DOHH2 (cell line): ENCODE measurements around the gene BSN.

Experiments used
- EZH2phosphoT487 ChIP-seq: fragments of 200-600 bp; sonication (generic); IDR thresholded peaks from 2 replicates; pipeline ENCODE4 v1.6.1; 2017; ENCODE audit warnings: borderline replicate concordance, mild to moderate bottlenecking, antibody characterized with exemption, low read length, moderate library complexity, mixed read lengths
- TF ChIP-seq, protein P1 (sequence below): fragments of 200-600 bp; sonication (generic); IDR thresholded peaks from one replicate; pipeline ENCODE4 v1.5.1; 2014; ENCODE audit warnings: antibody characterized with exemption, mild to moderate bottlenecking, low read depth, low read length; ENCODE audit not compliant: poor library complexity, severe bottlenecking

DNA sequence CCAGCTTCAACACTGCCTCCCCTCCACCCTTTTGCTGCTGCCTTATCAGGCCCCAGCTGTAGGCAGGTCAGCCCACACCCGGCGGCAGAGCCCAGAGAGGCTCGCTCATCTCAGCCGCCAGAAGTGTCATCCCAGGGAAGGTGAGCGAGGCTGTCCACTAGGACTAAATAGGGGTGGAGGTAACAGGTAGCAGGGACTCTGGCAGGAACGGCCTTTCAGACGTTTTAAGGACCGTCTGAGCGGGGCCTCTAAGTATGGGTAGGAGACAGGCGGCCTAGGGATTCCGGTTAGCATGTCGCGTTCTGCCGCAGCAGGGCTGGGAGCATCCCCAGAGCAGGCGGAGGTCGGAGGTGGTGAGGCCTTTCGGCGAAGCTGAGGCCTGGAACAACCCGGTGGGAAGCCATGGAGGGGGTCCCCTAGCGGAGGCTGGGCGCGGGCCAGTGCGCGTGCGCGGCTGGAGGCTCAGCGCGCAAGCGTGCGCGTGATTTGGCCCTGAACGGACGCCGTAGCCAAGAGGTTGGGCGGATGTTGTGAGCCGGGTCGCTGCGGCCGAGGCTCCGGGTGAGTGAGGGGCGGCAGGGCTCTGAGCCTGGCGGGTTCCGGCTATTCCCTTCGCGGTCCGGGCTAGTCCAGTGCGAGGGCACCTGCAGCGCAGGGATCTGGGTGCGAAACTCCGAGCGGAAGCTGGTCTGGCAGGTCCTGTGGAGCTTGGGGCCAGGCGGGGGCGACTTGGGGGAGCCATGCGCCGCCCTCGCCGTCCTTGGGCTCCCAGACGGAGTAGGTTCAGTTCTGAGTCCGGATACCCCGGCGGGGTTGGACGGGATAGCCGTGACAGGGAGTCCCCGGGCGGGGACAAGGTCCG lies 135.0 kb downstream of the BSN start, which contains the start of the genes MST1 and RNF123:
- TF ChIP-seq, protein P1, sequence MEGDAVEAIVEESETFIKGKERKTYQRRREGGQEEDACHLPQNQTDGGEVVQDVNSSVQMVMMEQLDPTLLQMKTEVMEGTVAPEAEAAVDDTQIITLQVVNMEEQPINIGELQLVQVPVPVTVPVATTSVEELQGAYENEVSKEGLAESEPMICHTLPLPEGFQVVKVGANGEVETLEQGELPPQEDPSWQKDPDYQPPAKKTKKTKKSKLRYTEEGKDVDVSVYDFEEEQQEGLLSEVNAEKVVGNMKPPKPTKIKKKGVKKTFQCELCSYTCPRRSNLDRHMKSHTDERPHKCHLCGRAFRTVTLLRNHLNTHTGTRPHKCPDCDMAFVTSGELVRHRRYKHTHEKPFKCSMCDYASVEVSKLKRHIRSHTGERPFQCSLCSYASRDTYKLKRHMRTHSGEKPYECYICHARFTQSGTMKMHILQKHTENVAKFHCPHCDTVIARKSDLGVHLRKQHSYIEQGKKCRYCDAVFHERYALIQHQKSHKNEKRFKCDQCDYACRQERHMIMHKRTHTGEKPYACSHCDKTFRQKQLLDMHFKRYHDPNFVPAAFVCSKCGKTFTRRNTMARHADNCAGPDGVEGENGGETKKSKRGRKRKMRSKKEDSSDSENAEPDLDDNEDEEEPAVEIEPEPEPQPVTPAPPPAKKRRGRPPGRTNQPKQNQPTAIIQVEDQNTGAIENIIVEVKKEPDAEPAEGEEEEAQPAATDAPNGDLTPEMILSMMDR = peak; percentile 46
- no peak for TF ChIP-seq EZH2phosphoT487
